ENCODE measurements around the gene TEX13D.

The TEX13D gene

DNA sequence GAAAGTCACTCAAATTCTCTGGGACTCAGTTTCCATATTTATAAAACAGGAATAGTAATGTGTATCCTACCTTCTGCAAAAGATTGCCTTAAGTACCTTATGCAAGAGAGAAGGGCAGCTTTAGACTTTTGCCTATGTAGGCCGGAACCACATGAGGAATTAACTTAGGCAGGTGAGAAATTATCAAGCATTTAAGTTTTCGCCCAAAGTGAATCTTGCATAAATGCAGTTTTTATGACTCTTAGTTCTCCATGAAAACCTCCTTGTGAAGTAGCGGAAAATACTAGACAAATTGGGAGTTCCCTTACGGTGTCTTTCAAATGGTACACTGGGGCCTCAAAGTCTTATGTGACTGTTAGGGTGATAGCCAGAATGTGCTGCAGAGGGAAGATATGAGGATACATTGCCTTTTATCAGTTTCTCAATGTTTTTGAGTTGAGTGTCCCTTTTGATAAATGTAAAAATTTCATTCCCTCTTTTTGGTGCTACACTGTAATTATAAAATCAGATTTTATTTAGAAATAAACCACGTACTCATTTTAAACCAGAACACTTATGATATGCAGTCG is 16.5 kb downstream of the TEX13D start:
- DNase-seq, result no peak

DNA sequence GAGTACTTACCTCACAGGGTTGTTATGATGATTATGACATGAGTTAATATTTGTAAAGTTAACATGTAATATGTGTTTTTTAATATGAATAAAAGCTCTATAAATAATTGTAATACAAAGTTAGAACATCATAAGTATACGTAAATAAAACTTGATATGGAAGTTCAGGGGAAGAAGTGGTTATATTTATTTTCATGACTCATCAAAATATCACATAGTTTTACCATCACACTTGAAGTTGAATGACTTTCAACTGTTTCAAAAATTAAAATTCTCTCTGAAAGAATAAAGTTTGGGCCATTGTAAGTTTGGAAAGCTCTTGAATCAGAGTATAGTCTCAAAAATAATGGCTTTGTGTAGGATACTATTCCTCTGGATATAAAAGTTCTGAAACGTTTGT is 22.2 kb downstream of the TEX13D start:
- DNase-seq, result no peak

DNA sequence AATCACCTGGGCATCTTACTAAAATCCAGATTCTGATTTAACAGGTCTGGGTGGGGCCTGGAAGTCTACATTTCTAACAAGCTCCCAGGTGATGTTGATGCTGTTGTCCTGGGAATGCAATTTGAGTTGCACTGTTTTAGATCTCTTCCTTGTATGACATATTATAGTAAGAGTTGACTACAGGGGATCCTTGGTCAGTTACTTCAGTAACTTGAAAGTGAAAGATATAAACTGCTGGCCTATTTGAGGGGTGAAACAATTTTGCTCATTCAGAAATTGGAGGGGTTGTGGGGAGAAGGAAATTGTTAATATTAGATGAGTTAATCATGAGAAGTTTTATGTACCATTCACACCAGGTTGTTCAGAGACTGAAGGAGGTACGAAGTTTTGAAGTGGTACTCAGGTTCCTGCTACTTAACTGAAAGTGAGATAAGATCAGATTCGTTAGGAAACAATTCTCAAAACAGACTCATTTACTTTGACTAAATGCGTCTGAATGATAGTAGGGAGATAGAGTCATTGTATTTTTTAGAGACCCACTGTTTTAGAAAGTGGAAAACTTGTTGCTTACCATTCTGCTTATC is 26.4 kb downstream of the TEX13D start:
- no peak for DNase-seq

DNA sequence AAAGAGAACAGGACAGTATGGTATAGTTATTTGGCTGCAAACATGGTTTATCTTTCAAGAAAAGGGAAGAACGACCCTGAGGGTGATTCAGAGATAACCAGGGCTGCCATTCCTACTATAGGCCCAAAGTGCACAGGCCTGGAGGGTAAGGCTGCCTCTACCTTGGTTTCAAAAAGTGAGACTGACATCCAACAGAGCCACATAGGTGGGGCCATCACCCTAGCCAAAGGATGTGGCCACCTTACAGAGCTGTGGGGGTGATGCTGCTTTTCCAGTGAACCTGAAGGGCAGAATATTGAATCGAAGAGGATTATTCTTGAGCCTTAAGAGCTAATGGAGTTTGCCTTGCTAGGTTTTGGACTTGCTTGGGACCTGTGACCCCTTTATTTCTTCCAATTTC is 29.6 kb downstream of the TEX13D start:
- DNase-seq, result no peak

DNA sequence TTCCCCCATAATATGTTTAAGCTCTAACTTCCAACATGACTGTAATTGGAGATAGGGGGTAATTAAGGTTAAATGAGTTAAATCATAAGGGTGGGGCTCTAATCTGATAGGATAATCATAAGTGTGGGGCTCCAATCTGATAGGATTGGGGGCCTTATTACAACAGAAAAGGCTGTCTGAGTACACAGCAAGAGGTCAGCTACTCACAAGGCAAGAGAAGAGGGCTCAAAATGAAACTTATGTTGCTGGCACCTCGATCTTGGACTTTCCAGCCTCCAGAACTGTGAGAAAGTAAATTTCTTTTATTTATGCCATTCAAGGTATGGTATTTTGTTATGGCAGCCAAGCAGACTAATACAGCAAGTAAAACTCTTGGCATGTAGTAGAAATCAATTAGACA is 30.3 kb downstream of the TEX13D start:
- DNase-seq, result no peak

DNA sequence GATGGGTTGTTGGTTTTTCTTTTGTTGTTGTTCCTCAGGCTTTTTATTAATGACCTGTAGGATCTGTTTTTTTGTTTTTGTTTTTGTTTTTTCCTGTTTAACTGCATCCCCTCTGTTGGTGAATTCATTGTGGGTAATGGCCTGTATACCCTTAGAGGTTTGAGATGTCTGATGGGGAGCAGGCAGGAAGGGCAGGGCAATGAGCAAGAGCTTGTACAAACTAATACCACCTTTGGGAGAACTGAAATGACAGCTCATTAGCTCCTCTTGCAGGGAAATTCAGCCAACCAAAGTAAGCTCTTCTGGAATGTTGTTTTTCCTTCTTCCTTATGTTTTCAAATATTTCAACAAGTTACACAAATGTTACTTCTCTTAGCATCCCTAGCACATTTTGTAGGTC is 37.3 kb downstream of the TEX13D start:
- no peak for DNase-seq

DNA sequence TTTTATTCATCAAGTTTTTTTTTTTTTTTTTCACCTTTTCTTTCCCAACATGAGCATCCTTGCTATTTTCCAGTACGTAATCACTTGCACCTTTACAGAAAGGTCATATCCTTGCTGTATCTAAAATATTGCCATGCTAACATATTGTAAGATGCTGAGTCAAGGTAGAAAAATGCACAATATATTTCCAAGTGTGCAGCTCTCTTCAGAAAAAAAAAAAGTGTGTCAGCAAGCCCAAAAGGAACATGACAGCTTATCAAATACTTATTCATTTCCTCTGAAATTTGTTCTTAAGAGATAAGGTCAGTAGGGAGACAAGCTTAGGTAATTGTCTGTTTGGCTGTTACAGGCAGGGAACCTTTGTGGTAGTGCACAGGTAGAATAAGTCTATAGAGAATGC is 40.9 kb downstream of the TEX13D start:
- no peak for DNase-seq

DNA sequence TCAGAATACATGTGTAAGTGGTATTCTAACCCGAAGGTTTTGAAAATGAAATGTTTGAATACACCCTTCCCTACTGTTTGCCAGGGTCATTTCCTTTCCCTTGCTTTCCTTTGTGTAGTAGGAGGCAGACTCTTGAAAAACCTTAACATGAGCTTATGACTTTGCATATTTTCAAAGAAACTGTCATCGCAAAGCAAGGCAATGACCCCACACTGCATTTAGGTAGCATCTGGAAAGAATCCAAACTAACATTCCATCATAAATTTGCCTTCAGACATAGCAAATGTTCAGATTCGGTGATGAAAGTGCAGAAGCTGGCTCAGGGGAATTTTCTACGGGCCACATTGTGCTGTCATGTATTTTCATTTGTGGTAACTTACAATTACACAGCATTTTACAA is 46.2 kb downstream of the TEX13D start:
- no peak for DNase-seq

DNA sequence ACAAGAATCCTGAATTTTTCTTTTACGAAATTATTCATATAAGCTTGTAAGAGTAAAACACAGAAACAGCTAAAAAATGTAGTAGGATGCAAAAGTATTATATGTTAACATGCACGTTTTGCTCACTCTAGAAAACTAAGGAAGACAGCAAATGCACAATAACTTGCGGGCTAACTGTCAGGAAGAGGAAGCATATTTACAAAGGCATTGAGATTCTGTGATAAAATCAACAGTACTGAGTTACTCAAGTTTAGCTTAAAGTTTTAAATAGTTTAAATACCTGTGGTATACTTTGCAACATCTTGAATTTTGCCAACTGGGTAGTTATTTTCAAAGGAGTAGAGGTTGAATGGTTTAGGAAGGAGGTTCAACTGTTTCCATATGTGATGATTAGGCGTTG is 50.9 kb downstream of the TEX13D start:
- no peak for DNase-seq

DNA sequence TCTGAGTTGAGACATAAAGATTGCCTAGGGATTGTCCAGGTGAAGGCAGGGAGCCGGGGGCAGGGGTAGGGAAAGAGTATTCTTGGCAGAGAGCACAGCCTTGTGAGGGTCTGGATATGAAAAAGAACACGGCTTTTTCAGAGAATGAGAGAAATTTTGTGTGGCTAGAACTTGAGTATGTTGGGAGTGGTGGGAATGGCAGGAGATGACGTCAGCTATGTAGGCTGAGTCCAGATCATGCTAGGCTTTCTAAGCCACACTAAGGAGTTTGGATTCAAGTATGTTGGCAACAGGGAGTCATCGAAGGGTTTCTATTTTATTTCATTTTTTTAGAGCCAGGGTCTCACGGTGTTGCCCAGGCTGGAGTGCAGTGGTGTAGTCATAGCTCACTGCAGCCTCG is 53.9 kb downstream of the TEX13D start:
- no peak for DNase-seq
